NCI-H460 (cell line): ENCODE measurements around the gene MRPS27. TPM values are rescaled to one million over a fixed set of nuclear protein-coding genes. Genes with fewer than 3 reads are reported as not detected.

ENCODE experiments used
- DNase-seq: peaks from one replicate; pipeline ENCODE4 v3.0.0-alpha.2; 2016; ENCODE audit warnings: low read depth; ENCODE audit errors: extremely low read depth
- polyA plus RNA-seq: library from polyadenylated mRNA; depleted of rRNA; stranded (reverse); fragments of >200 nt; gene quantifications from 2 replicates; pipeline ENCODE4 v1.2.3, GENCODE V29; 2014; cell fraction: nucleus; rRNA removed
- total RNA-seq: library from RNA; depleted of rRNA; stranded (reverse); fragments of >200 nt; shearing (Covaris generic); gene quantifications from 2 replicates; pipeline ENCODE4 v1.2.3, GENCODE V29; 2014; rRNA removed

MRPS27 gene
- total RNA-seq, result 123 and 139 TPM in 2 replicates
- polyA plus RNA-seq, result 102 and 122 TPM in 2 replicates

GRCh38 chr5:72319976-72320752 is at the start of gene MRPS27, which contains the start of gene PTCD2:
TSS of gene MRPS27 (minus strand) at chr5:72320240. CDS start at chr5:72320221, 19 bp downstream.
TSS of gene PTCD2 (plus strand) at chr5:72320373. CDS start at chr5:72320383, 10 bp downstream.
- peak; percentile 98 for DNase-seq

- no peak for DNase-seq
Observed at GRCh38 chr5:72369711-72370110, 49.7 kb upstream of the MRPS27 start.

- DNase-seq, result no peak
Observed at GRCh38 chr5:72369301-72369700, 49.3 kb upstream of the MRPS27 start.

GRCh38 chr5:72368271-72368670 is 48.2 kb upstream of the MRPS27 start:
- no peak for DNase-seq

DNA sequence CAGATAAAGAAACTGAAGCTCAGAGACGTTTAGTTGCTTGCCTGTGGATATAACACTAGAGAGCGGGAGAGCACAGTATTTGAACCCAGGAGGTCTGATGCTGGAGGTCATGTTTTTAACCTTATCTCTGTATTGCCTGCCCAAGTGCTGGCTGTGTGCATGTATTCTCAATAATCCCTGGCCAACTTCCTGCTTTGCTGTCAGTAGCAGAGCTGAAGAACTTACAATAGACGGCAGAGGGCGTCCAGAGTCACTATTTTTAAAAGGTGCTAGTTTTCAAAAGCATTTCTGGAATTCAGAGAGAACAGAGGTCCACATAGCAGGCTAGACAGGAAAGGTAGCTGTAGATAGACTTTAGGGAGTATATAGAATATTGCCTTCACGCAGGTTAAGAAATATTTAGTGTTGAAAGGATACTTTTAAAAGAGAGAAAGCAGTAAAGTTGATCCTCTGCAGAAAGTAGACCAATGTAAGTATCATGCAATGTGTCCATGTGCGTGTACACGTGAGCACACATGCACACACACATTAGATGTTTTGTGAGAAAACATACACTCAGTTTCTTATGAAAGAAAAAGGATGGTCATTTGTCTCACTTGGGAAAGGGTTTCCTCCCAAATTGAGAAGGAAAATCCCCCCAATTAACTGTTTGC is 46.4 kb upstream of the MRPS27 start:
- peak; percentile 71 for DNase-seq

GRCh38 chr5:72364951-72365350 is 44.9 kb upstream of the MRPS27 start:
- no peak for DNase-seq

DNA sequence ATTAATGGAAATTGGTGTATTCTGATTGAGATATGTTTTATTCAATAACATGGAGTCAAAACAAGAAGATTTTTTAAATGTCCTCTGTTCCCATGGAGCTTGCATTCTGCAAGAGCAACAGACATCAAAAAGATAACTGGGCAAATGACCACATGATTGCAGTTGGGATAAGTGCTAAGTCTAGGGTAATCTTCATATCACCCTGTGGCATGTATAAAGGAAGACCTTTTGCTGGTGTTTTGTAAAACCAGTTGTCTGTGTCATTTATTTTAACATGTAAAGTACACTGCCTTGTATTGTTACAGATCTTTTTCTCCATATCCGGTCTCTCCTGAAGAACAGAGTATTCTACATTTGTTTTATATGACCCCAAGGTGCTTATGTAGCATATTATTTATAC is 44.1 kb upstream of the MRPS27 start:
- DNase-seq, result no peak

GRCh38 chr5:72363166-72363802 is 43.2 kb upstream of the MRPS27 start:
- DNase-seq, result peak; percentile 41

GRCh38 chr5:72359886-72360285 is 39.8 kb upstream of the MRPS27 start:
- no peak for DNase-seq

GRCh38 chr5:72358925-72359324 is 38.9 kb upstream of the MRPS27 start:
- DNase-seq, result no peak

DNA sequence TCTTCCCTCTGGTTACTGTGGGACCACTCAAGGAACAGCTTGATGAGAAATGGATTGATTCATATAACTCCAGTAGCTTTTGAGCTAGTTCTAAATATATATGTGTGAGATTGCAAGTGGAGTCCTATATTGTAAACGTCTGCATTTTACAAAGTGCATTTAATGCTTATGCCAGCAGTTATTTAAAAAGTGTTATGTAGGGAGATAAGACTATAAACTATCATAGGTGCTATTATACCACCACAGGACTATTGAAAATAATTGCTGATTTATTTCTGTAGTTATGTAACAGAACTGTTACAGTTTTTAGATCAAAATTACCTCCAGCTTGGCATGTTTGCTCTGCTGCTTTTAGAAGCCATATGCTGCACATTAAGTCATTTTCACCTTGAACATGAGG is 36.3 kb upstream of the MRPS27 start:
- DNase-seq, result no peak

- peak; percentile 52 for DNase-seq
Observed at GRCh38 chr5:72355706-72356299, 35.8 kb upstream of the MRPS27 start.

DNA sequence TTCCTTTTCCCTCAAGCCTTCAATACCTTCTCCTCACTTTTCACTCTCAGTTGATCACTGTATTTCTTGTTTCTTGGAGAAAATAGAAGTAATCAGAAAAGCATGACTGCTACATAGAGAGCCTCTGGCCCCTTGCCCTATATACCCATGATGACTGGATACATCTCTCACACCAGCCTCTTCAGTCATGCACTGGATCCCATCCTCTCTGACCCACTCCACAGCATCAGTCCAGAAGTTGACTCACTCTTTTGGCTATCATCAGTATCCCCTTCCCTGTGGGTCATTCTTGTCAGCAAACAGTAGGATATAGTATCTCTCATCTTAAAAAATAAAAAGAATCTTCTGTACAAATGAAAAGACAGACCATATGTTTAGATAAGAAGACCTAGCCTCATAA is 33.0 kb upstream of the MRPS27 start:
- DNase-seq, result peak; percentile 12

DNA sequence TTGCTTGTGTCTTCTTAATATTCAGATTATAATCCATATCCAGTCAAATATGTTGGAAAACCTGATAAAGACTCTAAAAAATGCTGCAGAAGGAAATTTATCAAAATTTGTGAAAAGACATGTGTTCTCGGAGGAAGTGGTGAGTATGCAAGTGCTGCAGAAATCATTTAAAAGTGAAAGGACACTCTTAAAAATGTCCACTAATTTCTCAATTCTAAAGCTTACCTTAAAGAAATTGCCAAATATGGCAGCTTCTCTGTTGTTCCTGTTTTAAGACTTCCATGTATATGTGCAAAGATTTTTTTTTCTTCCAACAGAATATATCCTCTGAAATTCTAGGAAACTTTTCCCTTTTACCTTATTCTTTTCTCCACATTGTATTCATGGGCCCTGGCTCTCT is 32.6 kb upstream of the MRPS27 start:
- DNase-seq, result no peak

DNA sequence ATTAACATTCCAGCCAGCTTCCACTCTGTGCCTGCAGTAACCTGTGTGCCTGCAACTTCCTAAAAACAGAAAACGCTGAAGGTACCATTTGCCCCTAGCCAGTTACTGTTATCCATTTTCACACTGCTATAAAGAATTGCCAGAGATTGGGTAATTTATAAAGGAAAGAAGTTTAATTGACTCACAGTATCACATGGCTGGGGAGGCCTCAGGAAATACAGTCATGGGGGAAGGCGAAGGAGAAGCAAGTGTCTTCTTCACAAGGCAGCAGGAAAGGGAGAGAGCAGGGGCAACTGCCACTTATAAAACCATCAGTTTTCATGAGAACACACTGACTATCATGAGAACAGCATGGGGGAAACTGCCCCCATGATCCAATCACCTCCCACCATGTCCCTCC is 31.3 kb upstream of the MRPS27 start:
- no peak for DNase-seq

DNA sequence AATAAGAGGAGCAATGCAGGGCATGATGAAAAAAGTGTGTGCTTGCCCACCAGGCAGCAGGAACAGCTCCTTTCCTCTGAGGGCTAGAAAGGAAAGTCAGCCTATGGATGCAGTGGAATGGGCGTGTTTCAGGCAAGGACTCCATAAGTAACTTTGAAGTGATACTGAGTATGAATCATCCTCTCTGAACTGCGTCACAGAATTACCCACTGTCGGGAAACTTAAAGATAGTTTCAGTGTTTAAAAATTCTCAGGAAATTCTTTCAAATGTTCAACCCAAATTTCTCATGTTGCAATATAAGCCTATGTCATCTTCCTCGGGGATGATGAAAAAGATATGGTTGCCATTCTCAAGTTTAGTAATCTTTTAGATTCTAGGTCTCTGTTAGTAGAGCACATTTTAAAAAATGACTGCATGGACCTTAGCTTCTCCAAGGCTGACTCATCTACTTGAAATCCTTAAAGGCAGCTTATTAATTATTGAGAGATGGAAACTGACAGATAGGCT is 27.8 kb upstream of the MRPS27 start:
- peak; percentile 70 for DNase-seq

DNA sequence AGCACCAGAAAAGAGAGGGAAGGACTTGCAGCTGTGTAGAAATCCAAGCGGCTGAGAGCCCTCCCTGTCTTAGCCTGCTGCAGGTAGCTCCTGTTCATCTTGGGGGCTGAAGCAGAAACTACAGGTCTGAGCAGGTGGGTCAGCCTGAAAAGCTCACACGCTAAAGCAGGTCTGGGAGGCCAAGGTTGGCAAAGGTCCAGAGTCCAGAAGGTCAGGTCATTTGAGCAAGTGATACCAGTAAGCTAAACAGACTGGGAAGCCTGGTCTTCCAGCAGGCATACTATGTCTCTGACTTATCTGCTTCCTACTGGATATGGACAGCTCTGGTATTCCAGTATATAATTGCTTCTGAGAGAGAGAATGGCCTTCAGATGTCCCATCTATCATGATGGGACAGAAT is 26.4 kb upstream of the MRPS27 start:
- no peak for DNase-seq

- DNase-seq, result no peak
Observed at GRCh38 chr5:72338689-72339209, 18.7 kb upstream of the MRPS27 start.

DNA sequence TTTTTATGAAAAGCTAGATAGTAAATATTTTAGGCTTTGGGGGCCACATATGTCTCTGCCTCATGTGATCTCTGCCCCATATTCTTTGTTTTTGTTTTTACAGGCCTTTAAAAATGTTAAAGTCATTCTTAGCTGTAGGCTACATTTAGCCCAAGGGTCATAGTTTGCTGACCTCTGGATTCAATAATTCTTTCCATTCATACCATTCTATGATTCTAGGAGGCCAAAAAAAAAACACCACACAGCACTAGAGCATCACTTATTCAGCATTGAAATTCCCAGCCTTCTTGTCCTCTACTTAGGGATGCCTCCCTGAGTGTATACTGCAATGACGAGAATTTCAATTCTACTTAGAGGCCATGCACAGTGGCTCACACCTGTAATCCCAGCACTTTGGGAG is 17.1 kb upstream of the MRPS27 start:
- no peak for DNase-seq

DNA sequence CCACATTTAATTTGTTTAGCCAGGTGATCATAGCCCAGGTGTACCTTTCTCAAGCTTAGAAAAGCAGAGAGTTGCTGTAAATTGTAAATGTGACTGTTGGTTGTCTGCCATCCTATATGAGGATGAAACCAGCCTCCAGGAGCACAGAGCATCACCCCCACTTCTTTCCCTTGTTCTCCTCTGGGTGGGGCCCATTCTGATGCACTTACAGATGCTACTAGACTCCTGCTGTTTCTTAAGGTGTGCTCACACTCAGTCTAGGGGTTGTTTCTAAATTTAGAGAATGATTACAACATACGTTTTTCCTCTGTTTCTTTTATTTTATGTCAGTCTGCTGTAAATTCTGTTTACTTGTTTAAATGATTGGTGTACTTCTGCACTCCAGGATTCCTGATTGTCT is 10.7 kb upstream of the MRPS27 start:
- DNase-seq, result no peak

DNA sequence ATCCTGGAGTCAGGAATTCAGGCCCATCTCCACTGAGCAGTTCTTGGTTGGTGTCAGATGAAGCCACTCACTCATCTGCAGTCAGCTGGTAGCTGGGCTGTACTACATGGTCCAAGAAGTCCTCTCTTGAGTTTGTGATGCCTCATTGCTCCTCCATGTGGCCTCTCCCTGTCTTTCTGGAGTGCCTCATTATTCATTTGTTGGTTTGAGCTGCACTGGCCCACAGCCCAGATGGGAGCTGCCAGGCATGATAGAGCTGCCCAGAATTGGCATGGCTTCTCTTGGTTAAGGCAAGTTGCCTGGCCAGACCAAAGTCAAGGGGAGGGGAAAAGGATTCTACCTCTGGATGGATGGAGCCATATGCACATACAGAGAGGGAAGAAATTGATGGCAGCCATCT is 8.1 kb upstream of the MRPS27 start:
- no peak for DNase-seq
